GM12864 (cell line): ENCODE data around the gene TOX2.

Experiments
- DNase-seq: peaks from one replicate; pipeline ENCODE4 v3.0.0-alpha.2; 2011; ENCODE audit warnings: low read depth
- H3K4me3 ChIP-seq: 2 replicates; pipeline ENCODE4 v1.5.1; 2011; ENCODE audit warnings: mild to moderate bottlenecking, low read depth, low read length, control low read depth
- TF ChIP-seq, protein P1 (sequence below): IDR thresholded peaks from 2 replicates; pipeline ENCODE4 v1.5.1; 2011; ENCODE audit warnings: low read depth, mild to moderate bottlenecking, moderate library complexity, low read length, control low read depth, inconsistent platforms; ENCODE audit errors: missing control alignments

Gene TOX2

GRCh38 chr20:44010162-44010704 lies 95.6 kb downstream of the TOX2 start:
- TF ChIP-seq, protein P1, sequence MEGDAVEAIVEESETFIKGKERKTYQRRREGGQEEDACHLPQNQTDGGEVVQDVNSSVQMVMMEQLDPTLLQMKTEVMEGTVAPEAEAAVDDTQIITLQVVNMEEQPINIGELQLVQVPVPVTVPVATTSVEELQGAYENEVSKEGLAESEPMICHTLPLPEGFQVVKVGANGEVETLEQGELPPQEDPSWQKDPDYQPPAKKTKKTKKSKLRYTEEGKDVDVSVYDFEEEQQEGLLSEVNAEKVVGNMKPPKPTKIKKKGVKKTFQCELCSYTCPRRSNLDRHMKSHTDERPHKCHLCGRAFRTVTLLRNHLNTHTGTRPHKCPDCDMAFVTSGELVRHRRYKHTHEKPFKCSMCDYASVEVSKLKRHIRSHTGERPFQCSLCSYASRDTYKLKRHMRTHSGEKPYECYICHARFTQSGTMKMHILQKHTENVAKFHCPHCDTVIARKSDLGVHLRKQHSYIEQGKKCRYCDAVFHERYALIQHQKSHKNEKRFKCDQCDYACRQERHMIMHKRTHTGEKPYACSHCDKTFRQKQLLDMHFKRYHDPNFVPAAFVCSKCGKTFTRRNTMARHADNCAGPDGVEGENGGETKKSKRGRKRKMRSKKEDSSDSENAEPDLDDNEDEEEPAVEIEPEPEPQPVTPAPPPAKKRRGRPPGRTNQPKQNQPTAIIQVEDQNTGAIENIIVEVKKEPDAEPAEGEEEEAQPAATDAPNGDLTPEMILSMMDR = no peak
- no peak for DNase-seq
- no peak overlapping the region for H3K4me3 ChIP-seq

DNA sequence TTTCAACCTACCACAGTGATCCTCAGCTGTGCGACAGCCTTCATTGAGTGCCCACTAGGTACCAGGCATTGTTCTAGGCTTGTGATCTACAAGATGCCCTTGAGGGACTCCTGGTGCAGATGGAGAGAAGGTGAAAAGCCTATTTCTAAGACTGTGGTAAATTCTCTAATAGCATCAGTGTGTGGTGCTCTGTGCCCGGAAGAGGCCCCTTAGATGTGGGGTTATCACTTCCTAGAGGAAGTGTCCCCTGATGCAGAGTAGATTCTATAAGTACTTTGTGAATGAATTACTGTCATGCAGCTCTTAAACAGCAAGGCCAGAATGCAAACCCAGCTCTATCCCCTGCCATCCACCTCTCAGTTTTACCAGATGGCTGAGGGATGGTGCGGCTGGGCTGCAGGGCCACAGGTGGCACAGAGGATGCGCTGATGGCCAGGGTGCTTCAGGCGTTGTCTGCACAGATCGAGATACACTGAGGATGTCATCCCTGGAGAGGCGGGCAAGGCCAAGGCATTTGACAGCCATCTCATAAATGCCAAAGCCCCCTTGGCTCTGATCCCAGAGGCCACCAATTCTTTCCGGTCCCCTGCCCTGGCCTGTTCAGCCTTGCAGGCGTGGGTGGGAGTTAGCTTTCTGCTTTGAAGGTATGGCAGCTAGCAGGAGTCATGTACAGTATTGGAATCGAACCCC lies 96.7 kb downstream of the TOX2 start:
- TF ChIP-seq, protein P1 = no peak
- no peak for DNase-seq
- no peak overlapping the region for H3K4me3 ChIP-seq

DNA sequence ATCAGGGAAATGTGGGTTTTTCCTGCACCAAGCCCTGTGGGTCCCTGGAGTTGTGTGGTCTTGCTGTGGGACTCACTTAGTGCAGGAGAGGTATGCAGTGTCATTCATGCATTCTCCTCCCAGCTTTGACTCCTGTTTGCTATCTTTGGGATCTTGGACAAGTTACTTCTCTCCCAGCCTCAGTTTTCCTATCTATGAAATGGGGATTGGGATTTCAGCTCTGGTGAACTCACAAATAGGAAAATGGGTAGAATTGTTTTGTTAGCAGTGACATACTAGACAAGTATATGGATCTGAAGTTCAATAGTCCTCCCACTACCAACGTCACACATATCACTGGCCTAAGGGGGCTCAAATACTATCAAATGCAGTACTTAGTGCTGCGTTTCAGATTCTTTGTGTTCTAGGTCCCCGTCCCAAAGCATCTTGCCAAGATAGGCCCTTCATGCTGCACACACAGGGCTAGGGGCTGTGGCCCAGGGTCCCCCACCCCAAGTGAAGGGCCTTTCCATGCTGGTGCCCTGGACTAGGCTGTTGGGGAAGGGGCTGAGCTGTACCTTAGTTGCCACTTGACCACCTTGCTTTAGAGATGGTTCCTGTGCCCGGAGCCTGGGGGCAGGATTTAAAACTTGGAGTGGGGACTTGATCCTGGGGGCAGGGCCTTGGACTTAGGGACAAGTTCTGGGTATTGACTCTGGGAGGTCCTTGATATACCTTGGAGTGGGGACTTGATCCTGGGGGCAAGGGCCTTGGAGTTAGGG lies 98.0 kb downstream of the TOX2 start:
- TF ChIP-seq, protein P1 = no peak
- no peak for DNase-seq
- no peak overlapping the region for H3K4me3 ChIP-seq

- no peak for DNase-seq
- no peak overlapping the region for H3K4me3 ChIP-seq
- TF ChIP-seq, protein P1 = no peak
These were observed 100.4 kb downstream of the TOX2 start for GRCh38 chr20:44014807-44015732.

DNA sequence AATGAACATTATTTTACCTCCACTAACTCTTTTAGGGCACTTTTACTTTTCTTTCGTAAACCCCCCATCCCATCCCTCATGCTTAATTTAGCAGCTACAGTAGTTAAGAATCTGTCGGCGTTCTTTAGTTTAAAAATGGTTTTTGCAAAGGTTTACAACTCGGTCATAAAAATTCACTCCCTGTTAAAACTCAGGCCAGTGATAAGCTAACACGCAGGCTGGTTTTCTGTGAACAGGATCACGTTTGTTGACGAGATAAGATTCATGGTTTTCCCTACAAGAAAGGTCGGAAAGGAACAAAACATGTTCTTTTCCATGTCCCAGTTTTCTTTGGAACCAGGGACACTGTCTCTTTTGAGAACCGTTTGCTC lies 101.1 kb downstream of the TOX2 start:
- H3K4me3 ChIP-seq = no peak overlapping the region
- no peak for DNase-seq
- TF ChIP-seq, protein P1 = no peak

- TF ChIP-seq, protein P1 = no peak
- H3K4me3 ChIP-seq = no peak overlapping the region
- DNase-seq = no peak
These were observed 101.9 kb downstream of the TOX2 start for GRCh38 chr20:44016525-44016924.
